HUES48 (cell line): Measurements from ENCODE around the gene CISD1.

Source experiments
- H3K27ac ChIP-seq: one replicate; pipeline ENCODE4 v1.7.0; 2013; ENCODE audit warnings: low read depth, low read length, inconsistent platforms
- H3K27me3 ChIP-seq: 2 replicates; pipeline ENCODE4 v1.6.1; 2013; ENCODE audit warnings: mild to moderate bottlenecking, low read length; ENCODE audit not compliant: control insufficient read depth, insufficient read depth
- H3K36me3 ChIP-seq: 2 replicates; pipeline ENCODE4 v1.6.1; 2013; ENCODE audit warnings: low read length; ENCODE audit not compliant: control insufficient read depth, insufficient read depth
- H3K4me1 ChIP-seq: 2 replicates; pipeline ENCODE4 v1.6.1; 2013; ENCODE audit warnings: mild to moderate bottlenecking, low read length; ENCODE audit not compliant: control insufficient read depth, insufficient read depth
- H3K4me3 ChIP-seq: 2 replicates; pipeline ENCODE4 v1.5.1; 2013; ENCODE audit warnings: mild to moderate bottlenecking, low read depth, low read length
- H3K9ac ChIP-seq: 2 replicates; pipeline ENCODE4 v1.6.1; 2013; ENCODE audit warnings: mild to moderate bottlenecking, low read depth, low read length, moderate library complexity
- H3K9me3 ChIP-seq: 2 replicates; pipeline ENCODE4 v1.6.1; 2013; ENCODE audit warnings: low read length; ENCODE audit not compliant: control insufficient read depth, insufficient read depth

Gene CISD1

DNA sequence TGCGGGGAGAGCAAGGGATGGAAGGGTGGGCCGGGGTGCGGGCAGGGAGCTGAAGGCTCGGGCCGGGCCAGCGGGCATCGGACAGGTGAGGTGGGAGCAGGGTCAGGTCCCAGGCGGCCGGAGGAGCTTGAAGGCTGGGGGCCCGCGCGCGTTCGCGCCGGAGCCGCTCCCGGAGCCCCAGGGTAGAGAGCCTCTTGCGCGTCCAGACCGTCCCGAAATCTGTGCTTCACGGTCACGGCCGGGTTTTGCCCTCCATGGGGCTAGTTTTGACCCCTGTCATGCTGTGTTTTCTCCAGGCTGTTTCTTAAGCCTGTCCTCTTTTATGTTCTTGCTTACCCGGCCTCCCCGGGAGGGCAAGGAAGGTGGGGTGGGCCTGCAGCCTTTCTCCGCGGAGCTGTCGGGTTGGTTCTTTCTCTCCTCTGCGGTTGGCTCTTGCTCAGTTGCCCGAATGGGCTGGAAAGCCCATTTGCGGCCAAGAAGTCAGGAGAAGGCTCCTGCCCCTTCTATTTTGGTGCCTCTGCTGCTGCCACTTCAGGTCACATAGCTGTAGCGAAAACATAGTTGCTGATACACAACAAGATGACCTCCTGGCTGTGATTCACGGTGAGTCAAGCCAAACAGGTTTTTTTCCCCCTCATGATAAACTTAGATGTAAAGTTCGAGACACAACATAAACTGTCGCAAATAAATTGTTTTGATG lies 66.5 kb downstream of the CISD1 start:
- H3K27ac ChIP-seq: peak overlapping the region; percentile 7
- no peaks in the 10 kb centered on the region for H3K9me3 ChIP-seq
- peak overlapping the region; percentile 95 for H3K4me3 ChIP-seq
- H3K27me3 ChIP-seq: no peaks in the 10 kb centered on the region
- no peaks in the 10 kb centered on the region; the same call in 1 of the 2 replicates for H3K36me3 ChIP-seq
- peaks cover 16% of the 10 kb centered on the region for H3K4me1 ChIP-seq
- H3K9ac ChIP-seq: peak overlapping the region; percentile 83

DNA sequence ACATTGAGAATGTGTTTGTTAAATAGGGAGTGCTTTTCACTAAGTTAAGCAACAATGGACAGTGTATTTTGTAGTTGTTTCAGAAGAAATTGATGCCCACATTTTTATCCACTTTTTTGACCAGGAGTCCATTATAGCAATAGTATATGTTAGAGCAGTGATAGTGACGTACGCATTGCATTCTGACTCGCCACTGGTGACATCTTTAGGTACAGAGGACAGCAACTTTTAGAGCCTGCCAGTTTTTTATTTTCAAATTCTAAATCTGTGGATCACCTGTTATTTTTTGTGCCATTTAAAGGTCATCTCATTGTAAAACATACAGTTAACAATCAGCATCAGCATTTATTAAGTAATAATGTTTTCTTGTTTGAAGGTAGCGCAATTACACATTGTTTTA lies 67.3 kb downstream of the CISD1 start:
- Histone ChIP-seq H3K9me3 (no peaks in the 10 kb centered on the region), H3K36me3 (no peaks in the 10 kb centered on the region; the same call in 1 of the 2 replicates), H3K4me3 (peak overlapping the region; percentile 95), H3K4me1 (peaks cover 20% of the 10 kb centered on the region), H3K9ac (no peak overlapping the region), H3K27ac (no peak overlapping the region), H3K27me3 (no peaks in the 10 kb centered on the region)
